ENCODE data around the gene DOCK1.

DOCK1 gene

DNA sequence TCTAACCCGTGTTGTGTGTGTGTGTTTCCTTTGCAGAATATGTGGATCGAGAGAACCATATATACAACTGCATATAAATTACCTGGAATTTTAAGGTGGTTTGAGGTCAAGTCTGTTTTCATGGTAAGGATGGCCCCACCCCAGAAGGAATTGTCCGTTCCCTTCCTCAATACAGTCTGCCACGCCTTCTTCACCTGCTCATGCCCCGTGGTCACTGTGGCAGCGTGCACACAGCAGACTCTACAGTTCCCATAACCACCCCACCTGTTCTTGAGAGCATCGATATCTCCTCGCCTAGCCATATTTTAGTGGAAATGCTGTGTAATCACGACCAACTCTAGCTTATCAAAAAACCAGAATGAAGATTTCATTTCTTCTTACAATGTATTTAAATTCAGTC, 509.9 kb downstream of the DOCK1 start:
- no peak for DNase-seq

DNA sequence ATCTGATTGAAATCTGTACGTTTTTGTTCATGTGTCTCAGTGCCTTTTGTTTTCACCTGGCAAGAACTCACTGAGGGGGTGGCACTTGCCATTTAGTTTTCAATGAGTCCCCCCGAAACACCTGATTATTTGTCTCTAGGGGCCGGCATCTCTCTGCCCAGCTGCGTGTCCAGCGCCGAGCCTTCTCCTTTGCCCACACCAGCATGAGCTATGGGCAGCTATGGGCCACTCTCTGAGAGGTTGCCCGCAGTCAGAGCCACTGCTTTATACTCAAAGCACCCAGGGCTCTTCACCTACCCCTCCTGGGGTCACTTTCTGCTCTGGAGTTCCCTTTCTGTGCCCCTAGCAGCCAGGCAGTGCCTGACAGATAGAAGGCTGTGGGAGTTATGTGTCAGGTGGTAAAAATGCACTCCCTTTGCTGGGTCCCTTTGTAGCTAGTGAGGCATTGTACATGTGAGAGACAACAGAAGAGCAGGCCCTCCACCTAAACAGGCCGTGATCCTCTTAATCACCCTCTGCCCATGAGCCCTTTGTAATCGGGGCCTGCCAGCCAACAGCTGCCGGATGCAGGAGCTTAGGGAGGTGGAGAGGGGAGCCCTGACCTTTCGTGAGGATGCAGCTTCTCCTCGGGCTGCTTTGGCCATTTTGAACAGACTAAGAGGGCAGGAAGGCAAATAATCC, 510.8 kb downstream of the DOCK1 start:
- DNase-seq, result no peak

DNA sequence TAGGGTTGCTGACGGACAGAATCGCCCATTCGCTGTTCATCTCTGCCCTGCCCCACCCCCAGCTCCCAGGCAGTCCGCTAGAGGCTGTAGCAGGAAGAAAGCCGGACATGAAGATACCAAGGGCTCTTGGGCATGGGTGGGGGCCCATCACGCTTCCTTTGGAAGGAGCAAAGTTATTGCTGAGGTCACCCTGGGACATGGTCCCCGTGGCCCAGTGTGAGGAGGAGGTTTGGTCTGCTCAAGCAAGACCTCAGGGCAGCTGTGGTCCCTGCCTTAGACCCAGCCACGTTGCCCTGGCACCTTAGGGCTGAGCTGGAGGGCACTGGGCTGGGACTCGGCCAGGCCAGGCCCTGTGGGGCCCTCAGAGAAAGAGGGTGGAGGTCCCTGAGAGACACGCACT, 511.8 kb downstream of the DOCK1 start:
- no peak for DNase-seq

DNA sequence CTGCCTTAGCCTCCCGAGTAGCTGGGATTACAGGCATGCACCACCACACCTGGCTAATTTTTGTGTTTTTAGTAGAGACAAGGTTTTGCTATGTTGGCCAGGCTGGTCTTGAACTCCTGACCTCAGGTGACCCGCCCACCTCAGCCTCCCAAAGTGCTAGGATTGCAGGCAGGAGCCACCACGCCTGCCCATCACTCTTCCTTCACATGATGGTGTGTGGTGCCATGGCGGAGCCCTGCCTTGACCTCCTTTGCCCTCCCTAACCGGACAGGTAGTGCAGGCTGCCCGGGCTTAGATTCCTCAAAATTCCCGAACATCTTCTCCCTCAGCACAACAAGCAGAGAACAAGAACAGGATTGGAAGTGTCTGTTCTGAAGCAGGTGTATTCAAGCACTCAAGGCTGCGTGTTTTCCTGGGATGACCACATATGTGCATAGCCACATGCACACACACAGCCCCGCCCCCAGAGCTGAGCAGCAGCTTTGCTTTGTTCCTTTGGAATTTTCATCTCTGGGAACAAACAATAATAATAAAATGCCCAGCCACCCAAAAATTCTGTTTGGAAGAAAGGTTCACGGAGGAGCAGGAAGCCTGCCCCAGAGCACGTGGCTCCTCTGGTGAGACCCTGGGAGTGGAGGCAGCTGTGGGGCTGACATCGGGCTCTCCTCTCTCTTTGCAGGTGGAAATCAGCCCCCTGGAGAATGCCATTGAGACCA, 512.6 kb downstream of the DOCK1 start:
- DNase-seq, result no peak

DNA sequence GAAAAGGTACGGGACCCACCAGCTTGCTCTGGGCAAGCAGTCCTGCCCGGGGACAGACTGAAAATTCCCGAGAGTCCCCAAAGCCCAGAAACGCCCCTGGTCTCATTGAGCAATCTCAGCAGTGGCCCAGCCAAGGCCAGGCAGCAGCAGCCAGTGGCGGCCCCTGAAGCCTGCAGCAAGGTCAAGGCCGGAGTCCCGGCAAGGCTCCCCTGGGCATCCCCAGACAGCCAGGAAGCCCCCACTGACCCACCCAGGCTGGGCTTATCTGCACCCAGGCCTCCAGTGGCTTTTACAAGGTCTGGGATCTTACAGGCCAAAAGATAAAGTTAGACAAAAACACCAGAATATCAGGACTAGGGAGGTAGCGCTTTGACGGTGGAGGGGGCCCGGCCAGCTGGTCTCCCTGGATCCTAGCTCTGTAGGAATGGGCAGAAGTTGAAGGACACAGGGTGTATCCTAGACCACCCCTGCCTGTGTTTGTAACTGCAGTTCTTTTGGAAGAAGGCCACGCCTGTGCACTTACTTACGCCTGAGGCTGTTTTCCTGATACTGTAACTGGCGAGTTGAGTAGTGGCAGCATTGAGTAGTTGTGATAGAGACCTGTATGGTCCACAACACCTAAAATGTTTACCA, 513.4 kb downstream of the DOCK1 start:
- no peak for DNase-seq

DNA sequence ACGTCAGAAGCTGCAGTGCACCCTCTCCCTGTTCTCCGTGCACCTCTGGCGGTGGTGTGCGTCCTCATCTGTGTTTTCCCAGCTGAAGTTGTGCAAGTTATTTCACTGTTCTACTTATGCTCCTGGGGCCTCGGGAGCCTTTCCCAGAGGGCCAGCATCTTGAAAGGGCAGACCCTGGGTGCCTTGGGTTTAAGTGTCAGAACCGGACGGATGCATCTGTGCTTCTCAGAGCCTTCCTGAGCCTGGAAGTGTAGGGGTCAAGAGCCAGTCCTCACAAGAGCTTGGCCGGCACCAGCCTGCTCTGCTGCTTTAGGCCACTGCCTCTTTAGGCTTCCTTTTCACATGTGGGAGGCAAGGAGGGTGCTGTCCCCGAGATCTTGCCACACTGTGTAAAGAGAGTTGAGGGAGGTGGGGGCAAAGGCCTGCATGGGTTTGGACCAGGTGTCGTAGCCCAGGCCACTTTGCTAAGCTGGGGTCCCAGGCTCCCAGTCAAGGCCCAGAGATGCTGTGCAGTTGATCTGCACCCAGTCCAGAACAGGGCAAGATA, 515.0 kb downstream of the DOCK1 start:
- DNase-seq, result no peak

DNA sequence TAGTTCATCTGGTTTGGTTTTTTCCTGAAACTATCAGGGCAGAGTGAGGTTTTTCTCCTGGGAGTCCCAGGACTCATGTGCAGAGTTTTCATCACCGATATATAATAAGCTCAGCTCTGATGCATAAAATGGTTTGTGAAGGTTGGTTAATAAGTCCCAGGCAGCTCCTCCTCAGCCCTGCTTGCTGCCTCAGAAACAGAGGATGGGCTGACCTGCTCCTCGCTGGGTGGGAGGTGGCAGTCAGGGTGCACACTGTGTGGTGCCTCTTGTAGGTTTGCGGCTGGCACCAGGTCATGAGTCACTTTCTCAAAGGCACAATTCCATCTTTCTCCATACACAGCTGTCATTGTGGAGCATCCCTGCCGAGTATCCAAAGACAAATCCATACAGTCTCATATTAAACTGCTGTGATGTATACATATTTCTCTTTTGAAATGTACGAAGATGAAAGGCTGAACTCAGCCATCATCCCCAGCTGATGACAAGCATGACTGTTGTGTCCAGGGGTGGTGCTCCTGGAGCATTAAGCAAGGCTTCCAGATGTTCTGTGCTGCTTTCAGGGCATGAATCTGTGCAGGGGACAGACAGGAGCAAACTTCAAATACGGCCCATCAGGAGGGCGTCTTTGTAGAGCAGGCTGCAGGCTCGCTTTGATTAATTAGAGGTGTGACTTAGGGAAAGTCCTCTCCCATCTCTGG, 518.1 kb downstream of the DOCK1 start:
- no peak for DNase-seq

DNA sequence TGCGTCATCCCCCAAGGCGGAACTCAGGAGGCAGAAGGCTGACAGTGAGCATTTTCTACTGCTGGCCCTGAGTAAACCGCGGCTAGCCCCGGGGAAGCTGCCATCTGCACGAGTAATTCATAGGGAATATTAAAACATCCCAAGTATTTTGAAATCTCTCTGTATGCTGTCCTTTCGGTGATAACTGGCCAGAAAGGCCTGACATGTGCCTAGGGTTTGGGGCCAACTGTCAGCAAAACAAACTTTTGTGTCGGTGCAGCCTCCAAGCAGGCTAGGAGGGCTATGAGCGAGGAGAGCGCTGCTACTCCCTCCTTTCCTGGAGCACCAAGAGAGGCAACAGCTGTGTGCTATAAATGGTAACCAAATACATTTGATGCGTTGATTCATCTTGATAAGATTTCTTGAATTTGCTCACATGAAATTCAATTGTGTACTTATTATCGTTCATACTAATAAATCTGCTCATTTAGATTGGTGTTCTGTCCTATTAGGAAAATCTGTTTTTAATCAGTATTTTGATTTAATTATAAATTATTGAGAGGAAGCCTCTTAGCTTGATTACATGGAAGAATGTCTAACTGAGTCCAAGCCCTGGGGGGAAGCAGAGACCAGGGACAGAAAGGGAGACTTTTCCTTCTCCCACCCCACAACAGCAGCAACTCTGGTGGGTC, 519.5 kb downstream of the DOCK1 start:
- DNase-seq, result no peak

DNA sequence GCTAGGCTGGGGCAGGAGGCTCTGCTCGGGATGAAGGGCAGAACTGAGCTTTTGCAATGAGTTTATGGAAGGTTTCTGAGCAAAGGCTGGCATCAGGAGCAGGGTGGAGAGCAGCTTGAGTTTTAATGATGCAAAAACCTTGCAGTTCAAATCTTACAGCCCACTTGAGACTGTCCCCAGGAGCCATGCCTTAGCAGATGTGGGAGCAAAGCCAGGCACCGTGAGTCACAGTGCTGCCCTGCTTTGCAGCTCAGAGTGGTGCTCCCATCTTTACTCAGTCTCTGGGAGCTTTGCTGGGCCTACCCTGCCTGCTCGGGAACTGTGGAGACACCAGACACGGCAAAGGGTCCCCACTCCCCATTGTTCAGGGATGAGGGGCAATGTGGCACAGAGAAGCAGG, 521.5 kb downstream of the DOCK1 start:
- no peak for DNase-seq

DNA sequence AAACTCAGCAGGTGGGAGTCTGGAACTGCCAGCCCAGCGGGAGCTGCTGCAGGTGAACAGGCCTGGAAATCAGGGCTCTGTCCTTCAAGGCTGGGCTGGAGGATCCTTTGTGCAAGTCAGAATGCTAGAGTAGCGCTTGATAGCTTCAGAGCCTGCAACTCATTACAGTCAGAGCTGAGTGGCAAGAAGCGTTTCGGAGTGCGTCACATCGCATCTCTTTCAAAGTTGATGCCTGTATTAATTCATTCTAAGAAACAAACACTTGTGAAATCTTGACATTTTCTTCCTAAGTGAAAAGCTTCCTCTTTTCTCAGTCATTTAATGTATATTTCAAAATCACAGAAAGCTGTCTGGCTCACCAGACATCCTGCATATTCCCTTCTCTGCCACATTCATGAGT, 522.7 kb downstream of the DOCK1 start:
- DNase-seq, result no peak

DNA sequence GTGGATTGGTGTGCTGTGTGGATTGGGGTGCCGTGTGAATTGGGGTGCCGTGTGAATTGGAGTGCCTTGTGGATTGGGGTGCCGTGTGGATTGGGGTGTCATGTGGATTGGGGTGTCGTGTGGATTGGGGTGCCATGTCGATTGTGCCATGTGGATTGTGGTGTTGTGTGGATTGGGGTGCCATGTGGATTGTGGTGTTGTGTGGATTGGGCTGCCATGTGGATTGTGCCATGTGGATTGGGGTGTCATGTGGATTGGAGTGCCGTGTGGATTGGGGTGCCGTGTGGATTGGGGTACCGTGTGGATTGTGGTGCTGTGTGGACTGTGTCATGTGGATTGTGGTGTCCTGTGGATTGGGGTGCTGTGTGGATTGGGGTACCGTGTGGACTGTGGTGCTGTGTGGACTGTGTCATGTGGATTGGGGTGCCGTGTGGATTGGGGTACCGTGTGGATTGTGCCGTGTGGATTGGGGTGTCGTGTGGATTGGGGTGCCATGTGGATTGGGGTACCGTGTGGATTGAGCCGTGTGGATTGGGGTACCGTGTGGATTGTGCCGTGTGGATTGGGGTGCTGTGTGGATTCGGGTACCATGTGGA, 523.3 kb downstream of the DOCK1 start:
- no peak for DNase-seq

DNA sequence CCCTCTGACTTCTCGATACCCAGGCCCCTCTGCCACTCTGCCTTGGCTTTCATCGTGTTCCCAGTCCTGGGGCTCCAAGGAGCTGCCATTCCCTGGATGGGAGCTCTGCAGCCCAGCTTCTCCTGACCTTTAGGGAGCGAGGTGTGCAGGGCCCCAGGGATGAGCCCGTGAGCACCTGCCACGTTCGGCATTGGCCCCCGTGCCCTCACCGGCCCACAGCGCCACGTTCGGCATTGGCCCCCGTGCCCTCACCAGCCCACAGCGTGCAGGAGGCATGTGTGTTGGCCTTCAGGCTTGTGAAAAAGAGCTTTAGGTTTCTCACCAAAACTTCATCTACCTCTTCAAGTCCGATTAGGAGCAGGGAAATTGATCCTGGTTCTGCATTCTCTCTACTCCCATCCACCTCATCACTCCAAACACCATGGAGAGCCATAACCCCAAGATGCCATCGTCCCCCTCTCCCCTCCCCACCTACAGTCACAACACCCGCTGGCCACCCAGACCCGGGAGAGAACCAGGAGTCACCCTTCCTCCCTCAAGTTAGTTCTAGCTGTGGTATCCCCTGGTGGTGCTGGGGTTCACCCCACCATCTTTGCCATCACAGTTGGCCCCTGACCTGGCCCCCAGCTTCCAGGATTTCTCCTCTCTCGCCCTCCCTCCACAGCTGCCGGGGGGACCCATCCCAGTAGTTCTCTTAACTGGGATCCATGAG, 524.5 kb downstream of the DOCK1 start:
- no peak for DNase-seq

DNA sequence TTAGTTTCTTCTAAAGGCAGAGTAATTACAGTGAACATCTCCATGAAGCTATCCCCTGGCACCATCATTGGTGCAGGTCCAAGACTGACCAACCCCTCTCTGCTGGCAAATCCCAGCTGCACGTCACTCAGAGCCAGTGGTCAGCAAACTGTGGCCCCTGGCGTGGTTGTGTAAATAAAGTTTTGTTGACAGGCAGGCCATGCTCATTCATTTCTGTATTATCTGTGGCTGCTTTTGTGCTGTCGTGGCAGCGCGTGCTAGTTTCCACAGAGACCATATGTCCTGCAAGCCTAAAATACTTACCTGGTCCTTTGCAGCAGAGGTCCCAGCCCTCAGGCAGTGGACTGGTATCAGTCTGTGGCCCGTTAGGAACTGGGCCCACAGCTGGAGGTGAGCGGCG, 526.3 kb downstream of the DOCK1 start:
- no peak for DNase-seq

DNA sequence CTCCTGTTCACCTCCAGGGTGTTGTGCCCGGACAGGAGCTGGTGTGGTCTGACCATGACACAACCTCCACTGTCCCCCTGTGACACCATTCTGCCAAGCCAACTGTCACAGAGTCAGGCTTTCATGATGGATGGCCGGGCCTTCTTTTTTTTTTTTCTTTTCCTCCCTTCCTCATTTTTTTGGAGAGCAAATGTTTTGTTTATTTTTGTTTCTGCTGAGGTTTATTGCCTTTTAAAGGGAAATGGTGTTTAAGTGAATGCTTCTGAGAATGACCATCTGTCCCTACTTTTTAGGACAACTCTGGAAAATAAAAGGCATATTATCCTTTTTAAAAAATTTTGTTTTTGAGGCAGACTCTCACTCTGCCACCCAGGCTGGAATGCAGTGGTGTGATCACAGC, 528.8 kb downstream of the DOCK1 start:
- DNase-seq, result no peak

DNA sequence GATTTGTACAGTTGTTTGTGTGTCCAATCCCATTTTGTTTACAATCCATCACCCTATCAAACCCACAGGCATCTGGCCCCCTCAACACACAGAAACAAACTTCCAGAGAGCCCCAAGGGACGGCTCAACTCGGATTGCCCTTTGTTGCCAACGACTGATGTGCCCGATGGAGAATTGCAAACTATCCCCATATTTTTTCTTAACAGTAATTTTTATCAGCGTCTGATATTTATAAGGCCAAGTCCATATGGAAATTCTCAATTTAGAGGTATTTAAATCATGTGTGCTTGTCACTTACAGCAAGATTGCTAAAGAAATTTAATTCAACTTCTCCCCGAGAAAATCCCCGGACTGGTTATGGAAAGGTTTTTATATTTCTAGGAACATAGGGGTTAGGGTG, 530.0 kb downstream of the DOCK1 start:
- DNase-seq, result no peak

DNA sequence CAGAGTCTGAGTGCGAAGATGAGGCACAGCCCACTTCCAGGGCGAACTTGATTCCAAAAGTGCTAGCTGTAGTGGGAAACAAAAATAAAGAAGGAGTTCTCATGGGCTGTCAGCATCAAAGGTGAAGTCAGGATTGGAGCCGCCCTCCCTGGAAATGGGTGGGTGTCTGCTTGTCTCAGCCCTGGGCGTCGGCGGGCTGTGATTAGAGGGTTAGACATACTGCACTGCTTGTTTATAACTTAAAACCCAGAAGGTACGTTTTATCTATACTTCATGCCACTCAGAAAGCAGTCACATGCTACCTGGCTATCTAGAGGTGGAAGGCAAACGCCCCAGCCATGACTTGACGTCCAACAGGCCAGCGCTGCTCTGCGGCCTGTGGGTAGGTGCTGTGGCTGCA, 535.1 kb downstream of the DOCK1 start:
- DNase-seq, result no peak

DNA sequence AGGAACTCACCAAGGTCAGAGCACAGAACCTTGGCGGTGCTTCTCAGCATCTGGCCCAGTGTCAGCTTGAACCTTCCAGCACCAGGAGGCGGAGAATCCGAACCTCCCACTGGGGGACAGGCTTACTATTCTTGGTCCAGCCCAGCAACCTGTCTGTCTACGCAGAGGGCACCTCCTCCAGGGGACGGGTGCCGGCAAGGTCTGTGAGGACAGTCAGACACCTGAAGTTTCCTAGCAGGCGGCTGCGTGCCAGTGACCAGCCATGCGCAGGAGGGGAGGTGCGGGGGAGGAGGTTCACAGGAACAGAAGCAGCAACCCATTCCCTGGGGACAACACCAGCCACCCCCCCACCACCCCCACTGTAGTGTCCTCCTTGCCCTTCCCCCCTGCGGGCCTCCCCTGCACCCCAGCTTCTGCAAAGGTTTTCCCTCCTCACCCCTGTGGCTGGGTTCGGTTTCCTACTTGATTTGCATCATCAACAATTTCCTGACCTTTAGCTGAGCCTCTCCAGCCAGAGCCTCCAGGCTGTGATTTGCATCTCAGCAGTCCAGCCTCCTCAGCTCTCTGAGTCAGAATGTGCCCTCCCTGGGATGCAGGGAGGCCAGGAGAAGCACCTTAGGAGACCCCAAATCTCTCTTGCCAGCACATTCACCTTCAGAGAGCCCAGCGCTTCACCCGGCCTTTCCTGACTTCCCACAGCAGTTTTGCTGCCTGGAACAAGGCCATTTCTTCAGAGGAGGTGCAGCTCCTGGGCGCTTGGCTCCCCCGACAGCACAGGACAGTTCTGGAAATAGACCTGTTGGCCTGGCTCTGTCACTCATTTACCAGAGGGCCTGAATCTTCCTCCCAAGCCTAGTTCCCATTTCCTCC, 536.4 kb downstream of the DOCK1 start:
- DNase-seq, result no peak

DNA sequence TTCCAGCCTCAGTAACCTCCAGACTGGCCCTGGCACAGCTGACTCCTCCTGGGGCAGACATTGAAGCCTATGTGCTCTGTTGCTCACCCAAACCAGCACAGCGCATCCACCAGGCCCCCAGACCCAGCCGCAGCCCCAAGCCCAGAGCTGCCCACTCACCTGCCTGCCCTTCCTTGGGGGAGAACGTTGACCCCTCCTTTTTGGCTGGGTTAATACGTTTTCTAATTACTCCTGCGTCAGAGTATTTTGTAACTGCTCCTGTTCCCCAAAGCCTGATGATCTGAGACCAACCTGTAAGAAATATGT, 536.9 kb downstream of the DOCK1 start:
- DNase-seq, result no peak

DNA sequence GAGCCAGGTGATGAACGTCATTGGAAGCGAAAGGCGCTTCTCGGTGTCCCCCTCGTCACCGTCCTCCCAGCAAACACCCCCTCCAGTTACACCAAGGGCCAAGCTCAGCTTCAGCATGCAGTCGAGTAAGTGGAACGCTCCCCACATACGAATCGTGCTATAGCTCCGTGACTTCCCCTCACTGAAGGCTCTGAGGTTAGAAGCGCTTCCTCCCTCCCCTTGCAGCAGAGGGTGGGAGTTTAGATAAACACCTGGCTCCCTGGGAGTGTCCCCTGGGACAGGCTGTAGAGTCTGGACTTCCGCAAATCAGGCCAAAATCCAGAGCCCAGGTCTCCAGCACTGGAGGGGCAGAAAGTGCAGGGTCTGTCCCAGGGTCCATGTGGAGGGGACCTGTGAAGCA, 538.9 kb downstream of the DOCK1 start:
- DNase-seq, result no peak

DNA sequence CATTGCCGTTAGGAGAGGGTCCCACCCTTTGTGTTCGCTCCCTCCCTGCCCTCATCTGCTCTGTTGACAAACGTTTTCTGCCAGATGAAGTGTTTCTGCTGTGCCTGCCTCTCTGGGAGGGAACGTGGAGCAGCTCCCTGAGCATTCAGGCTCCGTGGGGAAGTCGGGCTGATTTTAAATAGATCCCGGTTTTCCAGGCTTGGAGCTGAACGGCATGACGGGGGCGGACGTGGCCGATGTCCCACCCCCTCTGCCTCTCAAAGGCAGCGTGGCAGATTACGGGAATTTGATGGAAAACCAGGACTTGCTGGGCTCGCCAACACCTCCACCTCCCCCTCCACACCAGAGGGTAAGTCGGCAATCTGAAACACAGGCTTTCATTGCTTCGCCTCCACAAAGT, 542.0 kb downstream of the DOCK1 start:
- DNase-seq, result no peak

DNA sequence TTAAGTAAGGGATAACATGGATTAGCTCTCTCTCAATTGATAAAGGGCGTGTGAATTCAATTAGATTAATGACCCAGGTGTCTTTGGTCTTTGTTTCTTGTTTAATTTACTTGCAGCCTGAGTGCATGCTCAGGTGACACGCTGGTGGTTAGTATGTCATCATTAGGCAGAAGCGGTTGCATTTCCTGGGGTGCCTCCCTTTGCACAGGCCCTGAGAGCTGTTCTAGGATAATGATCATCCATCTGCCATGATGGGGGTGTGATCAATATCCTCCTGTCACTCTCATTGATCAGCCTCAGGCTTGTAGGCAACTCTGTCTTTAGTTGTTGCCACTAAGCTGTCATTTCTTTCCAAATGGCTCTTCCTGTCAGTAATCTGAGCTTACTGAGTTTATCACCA, 544.3 kb downstream of the DOCK1 start:
- no peak for DNase-seq

Data from suppressor macrophage treated with lipopolysaccharide for 1 hour (primary cell).